ENCODE results near the gene NLE1.

DNA sequence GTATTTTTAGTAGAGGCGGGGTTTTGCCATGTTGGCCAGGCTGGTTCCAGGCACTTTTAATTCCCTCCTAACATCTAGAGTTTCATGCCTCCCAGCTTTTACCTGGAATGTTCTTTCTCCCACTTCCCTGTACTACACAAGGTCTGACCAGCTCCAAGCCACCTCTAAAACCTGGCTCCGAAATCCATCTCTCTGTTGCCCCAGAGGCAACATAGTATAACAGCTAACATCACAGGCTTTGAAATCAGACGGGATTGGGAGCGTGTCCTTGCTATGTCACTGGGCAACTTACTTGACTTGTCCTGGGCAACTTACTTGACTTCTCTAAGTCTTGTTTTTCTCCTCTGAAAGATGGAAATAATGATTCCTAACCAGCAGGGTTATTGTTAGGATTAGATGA, 20.7 kb upstream of the NLE1 start:
- TF ChIP-seq, protein P1, sequence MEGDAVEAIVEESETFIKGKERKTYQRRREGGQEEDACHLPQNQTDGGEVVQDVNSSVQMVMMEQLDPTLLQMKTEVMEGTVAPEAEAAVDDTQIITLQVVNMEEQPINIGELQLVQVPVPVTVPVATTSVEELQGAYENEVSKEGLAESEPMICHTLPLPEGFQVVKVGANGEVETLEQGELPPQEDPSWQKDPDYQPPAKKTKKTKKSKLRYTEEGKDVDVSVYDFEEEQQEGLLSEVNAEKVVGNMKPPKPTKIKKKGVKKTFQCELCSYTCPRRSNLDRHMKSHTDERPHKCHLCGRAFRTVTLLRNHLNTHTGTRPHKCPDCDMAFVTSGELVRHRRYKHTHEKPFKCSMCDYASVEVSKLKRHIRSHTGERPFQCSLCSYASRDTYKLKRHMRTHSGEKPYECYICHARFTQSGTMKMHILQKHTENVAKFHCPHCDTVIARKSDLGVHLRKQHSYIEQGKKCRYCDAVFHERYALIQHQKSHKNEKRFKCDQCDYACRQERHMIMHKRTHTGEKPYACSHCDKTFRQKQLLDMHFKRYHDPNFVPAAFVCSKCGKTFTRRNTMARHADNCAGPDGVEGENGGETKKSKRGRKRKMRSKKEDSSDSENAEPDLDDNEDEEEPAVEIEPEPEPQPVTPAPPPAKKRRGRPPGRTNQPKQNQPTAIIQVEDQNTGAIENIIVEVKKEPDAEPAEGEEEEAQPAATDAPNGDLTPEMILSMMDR (IDR thresholded peaks at IDR 0.05): no peak
- no peak for TF ChIP-seq EZH2 (IDR thresholded peaks at IDR 0.05; ENCODE audit: borderline replicate concordance, insufficient read depth, low read depth, low read length, poor library complexity, severe bottlenecking)

Measured in B cell (primary cell).